Measurements from ENCODE around the gene CAPG.

Gene CAPG

DNA sequence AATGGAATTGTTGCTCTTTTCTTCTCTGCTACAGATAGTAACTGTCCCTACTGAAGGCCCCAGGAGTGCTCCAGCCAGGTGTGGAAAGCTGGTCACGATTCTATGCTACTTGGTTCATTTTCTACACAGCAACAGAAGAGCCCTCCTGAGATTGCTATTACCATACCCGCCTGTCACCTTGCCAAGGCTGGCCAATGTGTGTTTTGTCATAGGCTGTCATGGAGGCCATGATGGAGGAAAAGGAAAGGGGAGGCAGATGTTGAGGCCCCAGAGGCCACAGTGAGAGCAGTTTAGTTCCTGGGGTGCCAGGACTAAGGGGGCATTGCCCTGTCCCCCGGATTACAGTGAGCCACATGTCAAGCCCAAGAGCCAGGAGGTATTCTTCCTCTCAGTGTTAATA lies 54.6 kb downstream of the CAPG start:
- DNase-seq, result no peak

GRCh38 chr2:85355073-85355410 lies 55.1 kb downstream of the CAPG start:
- DNase-seq, result no peak

DNA sequence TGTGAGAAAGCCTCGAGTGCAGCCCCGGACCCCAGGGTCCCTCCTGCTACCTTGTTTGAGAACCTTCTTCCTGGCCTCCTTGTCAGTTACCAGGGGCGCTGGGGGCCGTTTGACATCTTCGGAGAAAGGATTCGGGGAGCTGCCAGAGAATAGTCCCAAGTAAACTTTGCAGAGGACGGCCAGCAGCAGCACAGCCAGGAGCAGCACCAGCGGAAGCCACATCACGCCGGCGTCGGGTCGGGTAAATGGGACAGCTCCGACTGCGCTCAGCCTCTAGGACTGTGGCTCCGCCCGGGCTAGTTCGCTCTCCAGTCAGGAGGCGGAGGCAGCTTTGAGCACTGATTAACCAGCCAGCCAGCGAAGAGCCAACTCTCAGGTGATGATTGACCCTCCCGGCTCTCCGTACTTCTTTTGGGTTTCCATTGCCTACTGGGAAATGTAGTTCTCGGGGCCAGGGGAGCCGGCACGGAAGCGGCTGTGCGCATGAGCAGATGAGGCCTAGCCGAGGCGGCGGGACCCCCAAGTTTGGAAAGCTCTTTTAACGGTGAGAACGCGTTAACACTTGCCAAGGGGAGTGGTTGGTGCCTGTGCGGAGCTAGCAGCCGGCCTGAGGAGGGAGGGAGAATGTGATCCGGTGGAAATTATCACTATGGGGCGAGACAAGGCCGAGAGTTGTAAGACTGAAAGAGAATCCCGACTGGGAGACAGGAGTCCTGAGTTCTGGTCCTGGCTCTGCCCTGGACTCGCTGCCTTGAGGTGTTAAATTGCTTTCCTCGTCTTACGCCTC lies 55.7 kb downstream of the CAPG start, which contains the start of the genes ELMOD3 and RETSAT:
ELMOD3 (plus strand) TSS at position 484 of the 787 bp plus-strand sequence. CDS start 2,430 bp downstream, outside the sequence.
RETSAT (minus strand) TSS at position 243 of the 787 bp plus-strand sequence; CDS start at position 222, 21 bp downstream.
- DNase-seq, result peak; percentile 90 to 98 (median 97)

- DNase-seq, result peak in 1 of 6 experiments; percentile 27
Measured at GRCh38 chr2:85353876-85354285, 56.3 kb downstream of the CAPG start.

- DNase-seq, result no peak
Measured at GRCh38 chr2:85347599-85347998, 62.6 kb downstream of the CAPG start.

All from stimulated activated naive CD4-positive, alpha-beta T cell (primary cell).